Fibroblast of lung (primary cell): Measurements from ENCODE around the gene CNKSR3.

Source experiments
- CTCF ChIP-seq, 2 donors: IDR thresholded peaks in 1 of 2; conservative IDR thresholded peaks in 1 of 2; 1 replicate in 1 of 2; 2 replicates in 1 of 2; pipeline ENCODE4 v1.5.1; 2011 to 2012; ENCODE audit warnings: low read length in 2 of 2, control low read depth in 1 of 2, inconsistent platforms in 1 of 2, low read depth in 1 of 2, mild to moderate bottlenecking in 1 of 2
- EZH2 ChIP-seq: IDR thresholded peaks from 2 replicates; pipeline ENCODE4 v1.5.1; 2012; ENCODE audit warnings: low read length, control low read depth, mild to moderate bottlenecking; ENCODE audit errors: missing control alignments

GRCh38 chr6:154503658-154504057 lies 6.8 kb downstream of the CNKSR3 start:
- TF ChIP-seq CTCF (conservative IDR thresholded peaks at IDR 0.05 in 1 of 2, IDR thresholded peaks at IDR 0.05 in 1 of 2; ENCODE audit: low read depth in 1 of 2, low read length in 2 of 2) (no peak), EZH2 (no peak)
